ENCODE measurements around the gene HGF.

GRCh38 chr7:81676105-81676811, 93.6 kb downstream of the HGF start:
- TF ChIP-seq CTCF (IDR thresholded peaks at IDR 0.05) (no peak), TEAD1 (CRISPR knock-in tag; IDR thresholded peaks at IDR 0.05) (no peak), CREB1 (CRISPR knock-in tag; IDR thresholded peaks at IDR 0.05) (no peak), IRF2 (CRISPR knock-in tag; IDR thresholded peaks at IDR 0.05; ENCODE audit: borderline replicate concordance, low read depth) (no peak), SP1 (CRISPR knock-in tag; conservative IDR thresholded peaks at IDR 0.05) (no peak), FOXP4 (CRISPR knock-in tag; IDR thresholded peaks at IDR 0.05) (no peak), ZNF423 (CRISPR knock-in tag; IDR thresholded peaks at IDR 0.05) (no peak), USF2 (CRISPR knock-in tag; IDR thresholded peaks at IDR 0.05) (no peak), SMAD4 (CRISPR knock-in tag; IDR thresholded peaks at IDR 0.05) (no peak), ZNF263 (CRISPR knock-in tag; IDR thresholded peaks at IDR 0.05; ENCODE audit: low read depth) (no peak)
